Esophagus muscularis mucosa (tissue), 4 donors: ENCODE results near the gene CMTM2. TPM values are rescaled to one million over a fixed set of nuclear protein-coding genes. Genes with fewer than 3 reads are reported as not detected.

Source experiments
- DNase-seq: peaks from one replicate; pipeline ENCODE4 v3.0.0-alpha.2; 2017; ENCODE audit errors: extremely low spot score
- H3K27ac ChIP-seq, 4 donors: fragments of 200-600 bp; sonication (generic); replicated peaks in 1 of 4; 1 replicate in 3 of 4; 2 replicates in 1 of 4; pipeline ENCODE4 v1.5.1; 2016 to 2019; ENCODE audit warnings: mild to moderate bottlenecking in 1 of 4
- H3K27me3 ChIP-seq, 4 donors: fragments of 200-600 bp; sonication (generic); one replicate each; pipeline versions ENCODE4 v1.5.1 to v1.6.0; 2016 to 2019
- H3K36me3 ChIP-seq, 4 donors: fragments of 200-600 bp; sonication (generic); one replicate each; pipeline ENCODE4 v1.5.1; 2016 to 2019
- H3K4me1 ChIP-seq, 4 donors: fragments of 200-600 bp; sonication (generic); one replicate each; pipeline ENCODE4 v1.5.1; 2016 to 2019
- H3K4me3 ChIP-seq, 4 donors: fragments of 200-600 bp; sonication (generic); 1 replicate in 2 of 4; 2 replicates in 2 of 4; pipeline ENCODE4 v1.5.1; 2016 to 2019; ENCODE audit warnings: mild to moderate bottlenecking in 4 of 4, moderate library complexity in 1 of 4
- H3K9me3 ChIP-seq, 4 donors: fragments of 200-600 bp; sonication (generic); 1 replicate in 3 of 4; 2 replicates in 1 of 4; pipeline ENCODE4 v1.5.1; 2016 to 2019
- EP300 ChIP-seq: sonication (generic); formaldehyde crosslinking; IDR thresholded peaks from one replicate; pipeline ENCODE4 v1.6.1; 2017; ENCODE audit warnings: antibody characterized with exemption
- POLR2A ChIP-seq: fragments of 450-650 bp; IDR thresholded peaks from one replicate; pipeline ENCODE4 v1.6.1; 2017; ENCODE audit warnings: antibody characterized with exemption, moderate library complexity, mild to moderate bottlenecking, low read depth
- POLR2AphosphoS5 ChIP-seq, 2 donors: sonication (generic); formaldehyde crosslinking; IDR thresholded peaks; one replicate each; pipeline ENCODE4 v1.6.1; 2017; ENCODE audit warnings: antibody characterized with exemption in 2 of 2
- WGBS: methylation state at CpG from one replicate; pipeline ENCODE4 v1.1.5; 2018; 5-methylcytosine and 5-hydroxymethylcytosine counted together
- intact Hi-C: fragments of 100-400 bp; cut with DNase I; formaldehyde crosslinking; loops from one replicate; pipeline ENCODE4 v1.15.1; 2023
- total RNA-seq, 4 donors: library from RNA; depleted of rRNA; stranded (reverse); fragments of >200 nt; gene quantifications; one replicate each; pipeline versions ENCODE4 v1.1.0 to v1.2.1, GENCODE V29; 2016
- TF ChIP-seq, protein P1 (sequence below), 3 experiments: fragments of 200-600 bp in 2 of 3; fragments of 450-650 bp in 1 of 3; sonication (generic) in 2 of 3; IDR thresholded peaks; one replicate each; pipeline ENCODE4 v1.5.1; 2017 to 2019; ENCODE audit warnings: antibody characterized with exemption in 3 of 3, mild to moderate bottlenecking in 2 of 3, moderate library complexity in 1 of 3

Gene CMTM2
- 1 to 10 TPM in 1 of 4 donors, not detected in 3; 1.8 TPM for total RNA-seq

GRCh38 chr16:66578651-66579531 lies at the start of gene CMTM2:
CMTM2 (plus strand) TSS chr16:66579463; CDS start chr16:66579608, 145 bp downstream.
- intact Hi-C loops = no loop called here
- TF ChIP-seq EP300 (no peak), POLR2A (no peak), POLR2AphosphoS5 (IDR thresholded peaks at IDR 0.05) (no peak)
- TF ChIP-seq, protein P1, sequence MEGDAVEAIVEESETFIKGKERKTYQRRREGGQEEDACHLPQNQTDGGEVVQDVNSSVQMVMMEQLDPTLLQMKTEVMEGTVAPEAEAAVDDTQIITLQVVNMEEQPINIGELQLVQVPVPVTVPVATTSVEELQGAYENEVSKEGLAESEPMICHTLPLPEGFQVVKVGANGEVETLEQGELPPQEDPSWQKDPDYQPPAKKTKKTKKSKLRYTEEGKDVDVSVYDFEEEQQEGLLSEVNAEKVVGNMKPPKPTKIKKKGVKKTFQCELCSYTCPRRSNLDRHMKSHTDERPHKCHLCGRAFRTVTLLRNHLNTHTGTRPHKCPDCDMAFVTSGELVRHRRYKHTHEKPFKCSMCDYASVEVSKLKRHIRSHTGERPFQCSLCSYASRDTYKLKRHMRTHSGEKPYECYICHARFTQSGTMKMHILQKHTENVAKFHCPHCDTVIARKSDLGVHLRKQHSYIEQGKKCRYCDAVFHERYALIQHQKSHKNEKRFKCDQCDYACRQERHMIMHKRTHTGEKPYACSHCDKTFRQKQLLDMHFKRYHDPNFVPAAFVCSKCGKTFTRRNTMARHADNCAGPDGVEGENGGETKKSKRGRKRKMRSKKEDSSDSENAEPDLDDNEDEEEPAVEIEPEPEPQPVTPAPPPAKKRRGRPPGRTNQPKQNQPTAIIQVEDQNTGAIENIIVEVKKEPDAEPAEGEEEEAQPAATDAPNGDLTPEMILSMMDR (IDR thresholded peaks at IDR 0.05) = no peak
- Histone ChIP-seq H3K9me3 (no peaks in the 10 kb centered on the region), H3K4me1 (peaks cover 10 to 15% (median 14%) of the 10 kb centered on the region in 4 donors), H3K36me3 (no peaks in the 10 kb centered on the region), H3K4me3 (peak within 1 kb of the TSS; percentile 31 to 52 (median 42)), H3K27ac (no peak within 1 kb of the TSS), H3K27me3 (peaks cover 0 to 41% (median 8%) of the 10 kb centered on the region in 4 donors)
- DNase-seq = peak; percentile 89
- WGBS = 39% methylated on average over 26 of the region's 77 CpGs

DNA sequence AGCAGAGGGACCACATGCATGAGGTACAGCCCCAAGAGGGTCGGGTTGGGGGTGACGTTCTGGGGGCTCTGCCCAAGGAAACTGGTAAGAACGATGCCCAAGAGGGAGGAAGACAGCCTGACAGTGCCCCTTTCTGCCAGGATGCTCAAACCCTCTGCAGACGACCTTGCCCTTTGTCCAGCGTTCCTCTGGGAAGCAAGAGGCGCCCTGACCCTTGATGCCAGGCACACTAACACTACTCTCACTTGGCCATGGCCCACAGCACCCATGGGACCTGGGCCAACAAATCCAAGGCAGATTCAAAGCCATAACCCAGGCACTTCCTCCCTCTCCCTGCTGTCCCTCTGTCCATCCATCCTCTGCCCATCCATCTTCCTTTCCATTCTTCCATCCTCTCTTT lies 49.8 kb upstream of the CMTM2 start:
- no peak overlapping the region for H3K4me3 ChIP-seq
- peaks cover 0 to 6% (median 5%) of the 10 kb centered on the region in 4 donors for H3K4me1 ChIP-seq
- H3K9me3 ChIP-seq = no peaks in the 10 kb centered on the region
- WGBS = 89% methylated on average over 6 of the region's 6 CpGs
- no peaks in the 10 kb centered on the region for H3K27me3 ChIP-seq
- H3K27ac ChIP-seq = no peak overlapping the region
- no peak for DNase-seq
- H3K36me3 ChIP-seq = peaks cover 53 to 100% (median 80%) of the 10 kb centered on the region in 4 donors
- TF ChIP-seq EP300 (no peak), POLR2AphosphoS5 (IDR thresholded peaks at IDR 0.05) (no peak), POLR2A (no peak)
- TF ChIP-seq, protein P1 (IDR thresholded peaks at IDR 0.05) = no peak
- intact Hi-C loops = no loop called here

DNA sequence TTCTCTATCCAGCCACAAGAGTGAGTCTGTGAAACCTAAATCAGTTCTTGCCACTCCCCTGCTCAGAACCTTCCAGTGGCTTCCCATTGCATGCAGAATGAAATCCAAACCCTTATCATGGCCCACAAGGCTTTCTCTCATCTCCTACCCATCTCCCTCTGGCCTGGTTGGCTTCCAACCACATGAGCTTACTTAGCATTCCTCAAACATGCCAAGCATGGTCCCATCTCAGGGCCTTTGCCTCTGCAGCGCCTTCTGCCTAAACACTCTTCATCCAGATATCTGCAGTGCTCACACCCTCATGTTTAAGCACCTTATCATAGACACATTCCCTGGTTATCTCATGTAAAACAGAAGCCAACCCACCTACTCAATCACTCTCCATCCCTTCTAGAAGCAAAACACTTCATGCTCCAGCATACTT lies 44.9 kb upstream of the CMTM2 start:
- Histone ChIP-seq H3K4me1 (peaks cover 0 to 3% (median 1%) of the 10 kb centered on the region in 4 donors), H3K9me3 (no peaks in the 10 kb centered on the region), H3K27ac (no peak overlapping the region), H3K27me3 (no peaks in the 10 kb centered on the region), H3K4me3 (no peak overlapping the region), H3K36me3 (peaks cover 56 to 99% (median 72%) of the 10 kb centered on the region in 4 donors)
- TF ChIP-seq, protein P1 (IDR thresholded peaks at IDR 0.05) = no peak
- TF ChIP-seq EP300 = no peak
- TF ChIP-seq POLR2AphosphoS5 (IDR thresholded peaks at IDR 0.05) = no peak
- no peak for TF ChIP-seq POLR2A
- intact Hi-C loops = no loop called here
- 45% methylated on average over 1 of the region's 1 CpG for WGBS
- DNase-seq = no peak

GRCh38 chr16:66536525-66536924 lies 42.7 kb upstream of the CMTM2 start:
- H3K9me3 ChIP-seq = no peaks in the 10 kb centered on the region
- H3K27ac ChIP-seq = no peak overlapping the region
- H3K27me3 ChIP-seq = no peaks in the 10 kb centered on the region
- WGBS = 90% methylated on average over 3 of the region's 4 CpGs
- H3K4me1 ChIP-seq = peaks cover 0 to 3% (median 1%) of the 10 kb centered on the region in 4 donors
- no peak for DNase-seq
- no peak overlapping the region for H3K4me3 ChIP-seq
- intact Hi-C loops = no loop called here
- peaks cover 38 to 96% (median 61%) of the 10 kb centered on the region in 4 donors for H3K36me3 ChIP-seq
- TF ChIP-seq EP300 (no peak), POLR2A (no peak), POLR2AphosphoS5 (IDR thresholded peaks at IDR 0.05) (no peak)
- TF ChIP-seq, protein P1 (IDR thresholded peaks at IDR 0.05) = no peak
